Measurements from ENCODE around the gene ZCCHC8. TPM values are rescaled to one million over a fixed set of nuclear protein-coding genes. Genes with fewer than 3 reads are reported as not detected.

ZCCHC8 gene
- total and polyA plus RNA-seq, 2 donors (not counting 3 experiments of a cell fraction or from before 2014, with no cell fraction given), result 10.0 to 24.4 TPM

DNA sequence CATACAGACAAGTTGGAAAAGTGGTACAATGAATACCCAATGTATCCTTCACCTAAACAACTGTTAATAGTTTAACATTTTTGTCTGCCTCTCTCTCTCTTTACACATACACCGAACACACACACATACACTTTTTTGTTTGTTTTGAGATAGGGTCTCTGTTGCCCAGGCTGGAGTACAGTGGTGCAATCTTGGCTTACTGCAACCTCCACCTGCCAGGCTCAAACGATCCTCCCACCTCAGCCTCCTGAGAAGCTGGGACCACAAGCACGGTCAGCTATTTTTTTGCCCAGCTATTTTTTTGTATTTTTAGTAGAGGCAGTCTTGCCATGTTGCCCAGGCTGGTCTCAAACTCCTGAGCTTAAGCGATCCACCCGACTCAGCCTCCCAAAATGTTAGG is 16.8 kb downstream of the ZCCHC8 start:
- Histone ChIP-seq H3K27me3 (ENCODE audit: control insufficient read depth in 2 of 2, insufficient read depth in 2 of 2, low read length in 2 of 2) (no peaks in the 10 kb centered on the region), H3K36me3 (ENCODE audit: control insufficient read depth in 2 of 2, extremely low read depth in 1 of 2, insufficient read depth in 2 of 2, low read length in 2 of 2) (peaks cover 10 to 24% of the 10 kb centered on the region in 2 experiments), H3K9me1 (replicated peaks; ENCODE audit: control insufficient read depth, extremely low read depth, insufficient read depth, low read length) (no peaks in the 10 kb centered on the region), H3K4me3 (replicated peaks in 1 of 3; ENCODE audit: insufficient read depth in 1 of 3, low read depth in 1 of 3, low read length in 3 of 3) (no peak overlapping the region), H3K9ac (replicated peaks; ENCODE audit: extremely low read depth, insufficient read depth, low read length) (no peak overlapping the region), H3K27ac (ENCODE audit: insufficient read depth, low read depth, low read length) (no peak overlapping the region), H3K9me3 (replicated peaks; ENCODE audit: control insufficient read depth, insufficient read depth, low read length) (no peaks in the 10 kb centered on the region), H3K4me2 (ENCODE audit: insufficient read depth, low read length) (no peak overlapping the region), H2AFZ (ENCODE audit: low read depth, low read length) (no peak overlapping the region), H3K4me1 (ENCODE audit: control insufficient read depth, extremely low read depth, insufficient read depth, low read length) (no peaks in the 10 kb centered on the region), H3K79me2 (ENCODE audit: control insufficient read depth, insufficient read depth, low read length) (no peaks in the 10 kb centered on the region), H4K20me1 (replicated peaks; ENCODE audit: control insufficient read depth, extremely low read depth, insufficient read depth, low read length) (no peaks in the 10 kb centered on the region)
- no peak for DNase-seq (ENCODE audit: low read depth, low spot score)
- CTCF ChIA-PET, result interaction anchor here (0.9 to 1.5 kb wide), 3 partner anchors 13 to 128 kb away, joined by 3 to 6 read pairs (median 4); no protein-coding TSS in a partner anchor
- BruUV-seq (replicated peaks), result no TSS peak
- intact Hi-C loops (cut with micrococcal nuclease) (no loop called here), dilution Hi-C loops (cut with MboI; ENCODE audit: extremely low pct_ligation_motif_present, low sequenced_read_pairs) (no loop called here)
- POLR2A ChIA-PET, result no interaction called here
- no peak for FAIRE-seq
- TF ChIP-seq POLR2AphosphoS5 (IDR thresholded peaks at IDR 0.05; ENCODE audit: insufficient read depth, low read depth, low read length) (no peak), CTCF (IDR thresholded peaks at IDR 0.05; ENCODE audit: extremely low read depth in 1 of 2, insufficient read depth in 1 of 2, low read depth in 1 of 2, low read length in 2 of 2) (no peak), JUN (IDR thresholded peaks at IDR 0.05; ENCODE audit: borderline replicate concordance, insufficient read depth, insufficient read length, low read depth) (no peak), POLR2A (IDR thresholded peaks at IDR 0.05; ENCODE audit: low read depth, low read length) (no peak), GATA2 (IDR thresholded peaks at IDR 0.05; ENCODE audit: insufficient read depth, insufficient read length, low read depth, low read length) (no peak), FOS (IDR thresholded peaks at IDR 0.05; ENCODE audit: borderline replicate concordance, insufficient read depth, low read length) (no peak), EZH2 (IDR thresholded peaks at IDR 0.05; ENCODE audit: borderline replicate concordance, low read depth, low read length, severe bottlenecking) (no peak), MYC (IDR thresholded peaks at IDR 0.05; ENCODE audit: low read depth, low read length) (no peak), MAX (IDR thresholded peaks at IDR 0.05; ENCODE audit: insufficient read depth, insufficient read length) (no peak)
